H9 (cell line): Measurements from ENCODE around the gene KIR3DL3. TPM values are rescaled to one million over a fixed set of nuclear protein-coding genes. Genes with fewer than 3 reads are reported as not detected.
"Not testable (repeated sequence)": the region's sequence is repeated elsewhere in the genome, so short reads cannot be mapped to it uniquely, and the experiment has no call there.

Experiments
- DNase-seq: peaks from one replicate; pipeline ENCODE4 v3.0.0-alpha.2; 2017
- H2AFZ ChIP-seq: one replicate; pipeline ENCODE4 v1.6.1; 2013; ENCODE audit warnings: mild to moderate bottlenecking, low read length, control low read depth, moderate library complexity
- H2AK5ac ChIP-seq: 2 replicates; pipeline ENCODE4 v1.6.1; 2013; ENCODE audit warnings: low read length, control low read depth, mixed read lengths; ENCODE audit not compliant: insufficient read length
- H2BK120ac ChIP-seq: one replicate; pipeline ENCODE4 v1.6.1; 2013; ENCODE audit warnings: low read depth, mild to moderate bottlenecking, low read length, control low read depth, inconsistent platforms; ENCODE audit not compliant: poor library complexity, severe bottlenecking
- H2BK12ac ChIP-seq: 2 replicates; pipeline ENCODE4 v1.6.1; 2013; ENCODE audit warnings: low read length, control low read depth, mixed read lengths, low read depth; ENCODE audit not compliant: insufficient read length
- H2BK15ac ChIP-seq: 2 replicates; pipeline ENCODE4 v1.6.1; 2013; ENCODE audit warnings: low read depth, low read length, control low read depth
- H2BK20ac ChIP-seq: one replicate; pipeline ENCODE4 v1.6.1; 2013; ENCODE audit warnings: low read depth, mild to moderate bottlenecking, low read length, control low read depth, inconsistent platforms; ENCODE audit not compliant: poor library complexity, severe bottlenecking
- H2BK5ac ChIP-seq: 2 replicates; pipeline ENCODE4 v1.6.1; 2013; ENCODE audit warnings: low read length, control low read depth, mixed read lengths; ENCODE audit not compliant: insufficient read length
- H3K14ac ChIP-seq: 2 replicates; pipeline ENCODE4 v1.6.1; 2013; ENCODE audit warnings: low read length, control low read depth; ENCODE audit not compliant: insufficient read depth
- H3K18ac ChIP-seq: 2 replicates; pipeline ENCODE4 v1.6.1; 2013; ENCODE audit warnings: low read depth, mild to moderate bottlenecking, mixed read lengths, low read length, control low read depth; ENCODE audit not compliant: insufficient read length
- H3K23ac ChIP-seq: 2 replicates; pipeline ENCODE4 v1.6.1; 2013; ENCODE audit warnings: low read length, control low read depth, mixed read lengths, low read depth; ENCODE audit not compliant: insufficient read length
- H3K23me2 ChIP-seq: 2 replicates; pipeline ENCODE4 v1.6.1; 2013; ENCODE audit warnings: low read depth, mild to moderate bottlenecking, mixed read lengths, low read length, control low read depth; ENCODE audit not compliant: insufficient read length, poor library complexity, severe bottlenecking
- H3K27ac ChIP-seq: 2 replicates; pipeline ENCODE4 v1.5.1; 2013; ENCODE audit warnings: low read length, control low read depth, mixed read lengths, low read depth; ENCODE audit not compliant: insufficient read length
- H3K27me3 ChIP-seq: 2 replicates; pipeline ENCODE4 v1.6.1; 2013; ENCODE audit warnings: low read length, control low read depth, inconsistent platforms; ENCODE audit not compliant: insufficient read depth
- H3K4ac ChIP-seq: 2 replicates; pipeline ENCODE4 v1.6.1; 2013; ENCODE audit warnings: low read depth, mild to moderate bottlenecking, control low read depth, inconsistent platforms, low read length, moderate library complexity
- H3K4me1 ChIP-seq: 2 replicates; pipeline ENCODE4 v1.6.1; 2013; ENCODE audit warnings: low read length, control low read depth, inconsistent platforms; ENCODE audit not compliant: insufficient read depth
- H3K4me2 ChIP-seq: 2 replicates; pipeline ENCODE4 v1.6.1; 2013; ENCODE audit warnings: low read length, control low read depth, mixed read lengths; ENCODE audit not compliant: insufficient read length, insufficient read depth
- H3K56ac ChIP-seq: 2 replicates; pipeline ENCODE4 v1.6.1; 2013; ENCODE audit warnings: low read depth, mild to moderate bottlenecking, mixed read lengths, low read length, control low read depth; ENCODE audit not compliant: insufficient read length
- H3K79me1 ChIP-seq: 2 replicates; pipeline ENCODE4 v1.6.1; 2013; ENCODE audit warnings: low read depth, mild to moderate bottlenecking, moderate library complexity, low read length, control low read depth, inconsistent platforms; ENCODE audit not compliant: insufficient read depth, poor library complexity, severe bottlenecking
- H3K79me2 ChIP-seq: 2 replicates; pipeline ENCODE4 v1.6.1; 2013; ENCODE audit warnings: low read length, control low read depth, inconsistent platforms; ENCODE audit not compliant: insufficient read depth
- H3K9ac ChIP-seq: 2 replicates; pipeline ENCODE4 v1.6.1; 2013; ENCODE audit warnings: low read length, control low read depth, mixed read lengths; ENCODE audit not compliant: insufficient read length; ENCODE audit errors: extremely low read depth
- H3K9me3 ChIP-seq: one replicate; pipeline ENCODE4 v1.6.1; 2013; ENCODE audit warnings: low read depth, low read length, inconsistent platforms; ENCODE audit not compliant: control insufficient read depth
- H3T11ph ChIP-seq: one replicate; pipeline ENCODE4 v1.6.1; 2013; ENCODE audit warnings: mild to moderate bottlenecking, low read length, control low read depth, inconsistent platforms
- H4K20me1 ChIP-seq: one replicate; pipeline ENCODE4 v1.6.1; 2013; ENCODE audit not compliant: control insufficient read depth, insufficient read length, insufficient read depth
- H4K5ac ChIP-seq: 2 replicates; pipeline ENCODE4 v1.6.1; 2013; ENCODE audit warnings: low read depth, mild to moderate bottlenecking, mixed read lengths, low read length, control low read depth; ENCODE audit not compliant: insufficient read length
- H4K8ac ChIP-seq: replicated peaks from 2 replicates; pipeline ENCODE4 v1.6.1; 2013; ENCODE audit warnings: low read length, control low read depth, mixed read lengths, low read depth; ENCODE audit not compliant: insufficient read length
- H4K91ac ChIP-seq: 2 replicates; pipeline ENCODE4 v1.6.1; 2013; ENCODE audit warnings: low read depth, mild to moderate bottlenecking, moderate library complexity, mixed read lengths, low read length, control low read depth; ENCODE audit not compliant: insufficient read length
- H3K27ac Mint-ChIP-seq, 3 experiments: 2 replicates in 2 of 3; 3 replicates in 1 of 3; pipeline ENCODE4 v1.8.0; 2020 to 2021; ENCODE audit warnings: mixed read lengths in 3 of 3, mild to moderate bottlenecking in 1 of 3, moderate library complexity in 1 of 3
- H3K27me3 Mint-ChIP-seq: 2 replicates; pipeline ENCODE4 v1.8.0; 2021; ENCODE audit warnings: low read depth, mild to moderate bottlenecking, moderate library complexity, mixed read lengths
- H3K36me3 Mint-ChIP-seq, 3 experiments: 2 replicates in 2 of 3; 3 replicates in 1 of 3; pipeline ENCODE4 v1.8.0; 2020 to 2021; ENCODE audit warnings: low read depth in 3 of 3, mixed read lengths in 3 of 3; ENCODE audit not compliant: insufficient read depth in 1 of 3
- H3K4me1 Mint-ChIP-seq, 2 experiments: 2 replicates each; pipeline ENCODE4 v1.8.0; 2020; ENCODE audit warnings: mixed read lengths in 2 of 2
- H3K4me3 Mint-ChIP-seq, 2 experiments: 2 replicates in 1 of 2; 3 replicates in 1 of 2; pipeline ENCODE4 v1.8.0; 2020 to 2021; ENCODE audit warnings: mild to moderate bottlenecking in 2 of 2, mixed read lengths in 2 of 2, moderate library complexity in 1 of 2
- H3K9me3 Mint-ChIP-seq, 2 experiments: 2 replicates in 1 of 2; 3 replicates in 1 of 2; pipeline ENCODE4 v1.8.0; 2020; ENCODE audit warnings: mild to moderate bottlenecking in 2 of 2, mixed read lengths in 2 of 2, moderate library complexity in 1 of 2
- WGBS: extraction: QIAGEN DNeasy Blood & Tissue Kit; methylation state at CpG from one replicate; pipeline ENCODE4 v1.1.7; 2013; ENCODE audit warnings: missing lambda C conversion rate, low lambda C conversion rate, mixed read lengths; ENCODE audit not compliant: insufficient read length; ENCODE audit errors: extremely low coverage; 5-methylcytosine and 5-hydroxymethylcytosine counted together
- total RNA-seq: library from RNA; stranded (reverse); gene quantifications from 2 replicates; pipeline ENCODE4 v1.2.1, GENCODE V29; 2021
- TF ChIP-seq, protein P1 (sequence below): fragments of 200-600 bp; sonication (generic); conservative IDR thresholded peaks from 3 replicates; pipeline ENCODE4 v1.8.0; 2021; ENCODE audit warnings: antibody characterized with exemption, mild to moderate bottlenecking

Gene KIR3DL3
- total RNA-seq, 1 experiment from 2014 or later: not detected

- H3K4ac ChIP-seq: no peak overlapping the region
- DNase-seq: no peak
- no peaks in the 10 kb centered on the region for H4K20me1 ChIP-seq
- H2BK15ac ChIP-seq: no peak overlapping the region
- no peak overlapping the region for H2BK120ac ChIP-seq
- no peaks in the 10 kb centered on the region for H3K4me1 ChIP-seq
- no peak overlapping the region for H4K91ac ChIP-seq
- peaks cover 5% of the 10 kb centered on the region for H3K27me3 Mint-ChIP-seq
- H2BK20ac ChIP-seq: no peak overlapping the region
- H3K27ac Mint-ChIP-seq: no peak overlapping the region
- H3K9me3 Mint-ChIP-seq: peaks cover 87 to 90% of the 10 kb centered on the region in 2 experiments
- H3T11ph ChIP-seq: no peak overlapping the region
- no peak overlapping the region for H3K27ac ChIP-seq
- peaks cover 65% of the 10 kb centered on the region for H3K9me3 ChIP-seq
- H3K56ac ChIP-seq: no peak overlapping the region
- H3K4me3 Mint-ChIP-seq: no peak overlapping the region
- H3K14ac ChIP-seq: no peak overlapping the region
- no peak overlapping the region for H2AK5ac ChIP-seq
- peaks cover 18 to 47% (median 24%) of the 10 kb centered on the region in 3 experiments; a peak in 6 of 7 replicates for H3K36me3 Mint-ChIP-seq
- H3K79me2 ChIP-seq: no peaks in the 10 kb centered on the region
- H4K5ac ChIP-seq: no peak overlapping the region
- H3K23ac ChIP-seq: no peak overlapping the region
- H2BK12ac ChIP-seq: no peak overlapping the region
- no peak overlapping the region for H4K8ac ChIP-seq
- H3K4me2 ChIP-seq: no peak overlapping the region
- H3K79me1 ChIP-seq: no peaks in the 10 kb centered on the region
- TF ChIP-seq, protein P1, sequence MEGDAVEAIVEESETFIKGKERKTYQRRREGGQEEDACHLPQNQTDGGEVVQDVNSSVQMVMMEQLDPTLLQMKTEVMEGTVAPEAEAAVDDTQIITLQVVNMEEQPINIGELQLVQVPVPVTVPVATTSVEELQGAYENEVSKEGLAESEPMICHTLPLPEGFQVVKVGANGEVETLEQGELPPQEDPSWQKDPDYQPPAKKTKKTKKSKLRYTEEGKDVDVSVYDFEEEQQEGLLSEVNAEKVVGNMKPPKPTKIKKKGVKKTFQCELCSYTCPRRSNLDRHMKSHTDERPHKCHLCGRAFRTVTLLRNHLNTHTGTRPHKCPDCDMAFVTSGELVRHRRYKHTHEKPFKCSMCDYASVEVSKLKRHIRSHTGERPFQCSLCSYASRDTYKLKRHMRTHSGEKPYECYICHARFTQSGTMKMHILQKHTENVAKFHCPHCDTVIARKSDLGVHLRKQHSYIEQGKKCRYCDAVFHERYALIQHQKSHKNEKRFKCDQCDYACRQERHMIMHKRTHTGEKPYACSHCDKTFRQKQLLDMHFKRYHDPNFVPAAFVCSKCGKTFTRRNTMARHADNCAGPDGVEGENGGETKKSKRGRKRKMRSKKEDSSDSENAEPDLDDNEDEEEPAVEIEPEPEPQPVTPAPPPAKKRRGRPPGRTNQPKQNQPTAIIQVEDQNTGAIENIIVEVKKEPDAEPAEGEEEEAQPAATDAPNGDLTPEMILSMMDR: no peak
- H2BK5ac ChIP-seq: no peak overlapping the region
- H3K9ac ChIP-seq: no peak overlapping the region
- no peaks in the 10 kb centered on the region for H3K27me3 ChIP-seq
- WGBS: no CpG with 5 or more reads among the region's 13 CpGs
- no peaks in the 10 kb centered on the region for H3K4me1 Mint-ChIP-seq
- H2AFZ ChIP-seq: no peak overlapping the region
- no peak overlapping the region for H3K18ac ChIP-seq
- H3K23me2 ChIP-seq: no peaks in the 10 kb centered on the region
These were observed 15.6 kb downstream of the KIR3DL3 start for GRCh38 chr19:54739587-54740497.

DNA sequence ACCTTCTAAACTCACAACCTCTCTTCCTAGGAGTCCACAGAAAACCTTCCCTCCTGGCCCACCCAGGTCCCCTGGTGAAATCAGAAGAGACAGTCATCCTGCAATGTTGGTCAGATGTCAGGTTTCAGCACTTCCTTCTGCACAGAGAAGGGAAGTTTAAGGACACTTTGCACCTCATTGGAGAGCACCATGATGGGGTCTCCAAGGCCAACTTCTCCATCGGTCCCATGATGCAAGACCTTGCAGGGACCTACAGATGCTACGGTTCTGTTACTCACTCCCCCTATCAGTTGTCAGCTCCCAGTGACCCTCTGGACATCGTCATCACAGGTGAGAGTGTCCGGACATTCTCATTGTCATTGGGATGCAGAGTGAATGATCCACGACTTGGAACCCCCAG is 17.7 kb downstream of the KIR3DL3 start:
- WGBS: no CpG with 5 or more reads among the region's 5 CpGs
- H3K4me3 Mint-ChIP-seq, H3K56ac ChIP-seq, H3K4ac ChIP-seq, H3T11ph ChIP-seq, H3K4me1 Mint-ChIP-seq, H3K27me3 Mint-ChIP-seq, H3K4me2 ChIP-seq, H3K23me2 ChIP-seq, H3K27ac ChIP-seq, H3K79me1 ChIP-seq, H2BK12ac ChIP-seq, DNase-seq, H4K91ac ChIP-seq, H3K27ac Mint-ChIP-seq, H2BK5ac ChIP-seq, H3K23ac ChIP-seq, H4K5ac ChIP-seq, H3K14ac ChIP-seq, H2AK5ac ChIP-seq, H2BK20ac ChIP-seq, H2BK120ac ChIP-seq, H3K18ac ChIP-seq, H4K20me1 ChIP-seq, H4K8ac ChIP-seq, H2AFZ ChIP-seq, H2BK15ac ChIP-seq, H3K27me3 ChIP-seq, H3K4me1 ChIP-seq, H3K79me2 ChIP-seq, H3K9ac ChIP-seq: not testable (repeated sequence)
- H3K36me3 Mint-ChIP-seq: peaks cover 19 to 35% (median 20%) of the 10 kb centered on the region in 3 experiments; a peak in 6 of 7 replicates
- peaks cover 87 to 89% of the 10 kb centered on the region in 2 experiments for H3K9me3 Mint-ChIP-seq
- H3K9me3 ChIP-seq: peaks cover 47% of the 10 kb centered on the region
